Nephron progenitor cell (in vitro differentiated cells): ENCODE results near the gene ANK2.

Experiments used
- DNase-seq: peaks from one replicate; pipeline ENCODE4 v3.0.0; 2021
- H3K27ac Mint-ChIP-seq: 2 replicates; pipeline ENCODE4 v1.8.0; 2021; ENCODE audit warnings: mild to moderate bottlenecking, moderate library complexity, mixed read lengths
- H3K27me3 Mint-ChIP-seq: 2 replicates; pipeline ENCODE4 v1.8.0; 2021; ENCODE audit warnings: mild to moderate bottlenecking, low read depth, mixed read lengths; ENCODE audit not compliant: poor library complexity
- H3K36me3 Mint-ChIP-seq: 2 replicates; pipeline ENCODE4 v1.8.0; 2021; ENCODE audit warnings: low read depth, mixed read lengths
- H3K4me1 Mint-ChIP-seq: 2 replicates; pipeline ENCODE4 v1.8.0; 2021; ENCODE audit warnings: mixed read lengths
- H3K4me3 Mint-ChIP-seq: 2 replicates; pipeline ENCODE4 v1.8.0; 2021; ENCODE audit warnings: mild to moderate bottlenecking, moderate library complexity, mixed read lengths
- H3K9me3 Mint-ChIP-seq: 2 replicates; pipeline ENCODE4 v1.8.0; 2021; ENCODE audit warnings: mild to moderate bottlenecking, moderate library complexity, mixed read lengths
- CTCF ChIP-seq: fragments of 200-600 bp; sonication (generic); IDR thresholded peaks from 2 replicates; pipeline ENCODE4 v1.5.0; 2021; ENCODE audit warnings: antibody characterized with exemption

Gene ANK2

DNA sequence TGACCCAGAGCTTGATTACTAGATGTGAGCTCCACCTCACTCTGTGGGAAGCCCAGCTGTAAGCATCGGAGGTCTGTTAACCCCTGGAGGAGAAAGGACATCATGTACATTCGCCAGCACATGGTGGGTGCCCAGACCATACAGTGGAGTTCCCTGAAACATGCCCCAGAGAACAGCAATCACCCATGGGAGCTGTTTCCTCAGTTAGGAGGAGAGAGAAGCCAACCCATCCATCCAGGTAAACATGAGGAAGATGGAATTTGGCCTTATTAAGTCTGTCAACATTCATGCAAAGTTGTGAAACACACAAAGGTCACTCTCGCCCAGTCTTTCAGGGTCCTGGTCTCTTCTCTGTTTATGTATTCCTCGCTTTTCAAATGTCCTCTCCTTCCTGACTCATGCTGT, 354.7 kb downstream of the ANK2 start:
- no peaks in the 10 kb centered on the region for H3K36me3 Mint-ChIP-seq
- DNase-seq = no peak
- peaks cover 5% of the 10 kb centered on the region for H3K27me3 Mint-ChIP-seq
- no peaks in the 10 kb centered on the region for H3K4me1 Mint-ChIP-seq
- no peak overlapping the region for H3K4me3 Mint-ChIP-seq
- TF ChIP-seq CTCF = no peak
- H3K9me3 Mint-ChIP-seq = no peaks in the 10 kb centered on the region
- H3K27ac Mint-ChIP-seq = no peak overlapping the region

- no peak overlapping the region for H3K27ac Mint-ChIP-seq
- peaks cover 5% of the 10 kb centered on the region for H3K27me3 Mint-ChIP-seq
- no peak for TF ChIP-seq CTCF
- H3K9me3 Mint-ChIP-seq = no peaks in the 10 kb centered on the region
- DNase-seq = no peak
- H3K36me3 Mint-ChIP-seq = no peaks in the 10 kb centered on the region
- no peaks in the 10 kb centered on the region for H3K4me1 Mint-ChIP-seq
- no peak overlapping the region for H3K4me3 Mint-ChIP-seq
Measured at GRCh38 chr4:113404841-113405240, 355.4 kb downstream of the ANK2 start.

GRCh38 chr4:113405874-113406722, 356.6 kb downstream of the ANK2 start:
- H3K4me3 Mint-ChIP-seq = no peak overlapping the region
- H3K27me3 Mint-ChIP-seq = peaks cover 3% of the 10 kb centered on the region
- H3K36me3 Mint-ChIP-seq = no peaks in the 10 kb centered on the region
- no peak overlapping the region for H3K27ac Mint-ChIP-seq
- H3K9me3 Mint-ChIP-seq = no peaks in the 10 kb centered on the region
- no peaks in the 10 kb centered on the region for H3K4me1 Mint-ChIP-seq
- DNase-seq = no peak
- no peak for TF ChIP-seq CTCF

GRCh38 chr4:113406723-113407016, 357.2 kb downstream of the ANK2 start:
- H3K36me3 Mint-ChIP-seq = no peaks in the 10 kb centered on the region
- no peak for DNase-seq
- TF ChIP-seq CTCF = no peak
- no peaks in the 10 kb centered on the region for H3K4me1 Mint-ChIP-seq
- H3K27ac Mint-ChIP-seq = no peak overlapping the region
- no peaks in the 10 kb centered on the region for H3K9me3 Mint-ChIP-seq
- H3K4me3 Mint-ChIP-seq = no peak overlapping the region
- no peaks in the 10 kb centered on the region for H3K27me3 Mint-ChIP-seq

DNA sequence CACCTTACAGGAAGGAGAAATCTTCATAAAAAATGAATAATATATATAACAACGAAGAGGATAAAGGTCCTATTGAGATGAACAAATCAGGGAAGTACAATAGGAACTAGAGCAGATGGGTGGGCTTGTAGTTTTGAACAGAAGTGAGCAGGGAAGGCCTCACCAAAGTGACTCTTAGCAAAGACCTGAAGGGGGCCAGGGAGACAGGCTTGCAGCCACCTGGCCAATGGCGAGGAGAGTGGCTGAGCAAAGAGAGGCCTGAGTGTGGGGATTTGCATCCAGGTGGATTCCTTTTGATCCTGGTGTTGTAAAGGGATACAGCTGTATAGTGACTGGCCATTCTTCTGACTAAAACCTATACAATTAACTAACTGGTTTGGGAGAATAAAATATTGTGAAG, 358.0 kb downstream of the ANK2 start:
- no peak for TF ChIP-seq CTCF
- Mint-ChIP-seq H3K36me3 (no peaks in the 10 kb centered on the region), H3K27me3 (no peaks in the 10 kb centered on the region), H3K27ac (no peak overlapping the region), H3K4me3 (no peak overlapping the region), H3K9me3 (no peaks in the 10 kb centered on the region), H3K4me1 (no peaks in the 10 kb centered on the region)
- DNase-seq = no peak

GRCh38 chr4:113409181-113409580, 359.7 kb downstream of the ANK2 start:
- no peaks in the 10 kb centered on the region for H3K4me1 Mint-ChIP-seq
- H3K4me3 Mint-ChIP-seq = no peak overlapping the region
- H3K9me3 Mint-ChIP-seq = no peaks in the 10 kb centered on the region
- no peaks in the 10 kb centered on the region for H3K36me3 Mint-ChIP-seq
- no peak overlapping the region for H3K27ac Mint-ChIP-seq
- no peak for TF ChIP-seq CTCF
- H3K27me3 Mint-ChIP-seq = no peaks in the 10 kb centered on the region
- DNase-seq = no peak
